Activated CD4-positive, CD25-positive, alpha-beta regulatory T cell (primary cell): ENCODE measurements around the gene HRH1.
"Not testable (repeated sequence)": the region's sequence is repeated elsewhere in the genome, so short reads cannot be mapped to it uniquely, and the experiment has no call there.

Source experiments
- DNase-seq, 4 experiments: peaks; one replicate each; lab custom pipeline; 2025; lab: John Stamatoyannopoulos, UW

HRH1 gene

DNA sequence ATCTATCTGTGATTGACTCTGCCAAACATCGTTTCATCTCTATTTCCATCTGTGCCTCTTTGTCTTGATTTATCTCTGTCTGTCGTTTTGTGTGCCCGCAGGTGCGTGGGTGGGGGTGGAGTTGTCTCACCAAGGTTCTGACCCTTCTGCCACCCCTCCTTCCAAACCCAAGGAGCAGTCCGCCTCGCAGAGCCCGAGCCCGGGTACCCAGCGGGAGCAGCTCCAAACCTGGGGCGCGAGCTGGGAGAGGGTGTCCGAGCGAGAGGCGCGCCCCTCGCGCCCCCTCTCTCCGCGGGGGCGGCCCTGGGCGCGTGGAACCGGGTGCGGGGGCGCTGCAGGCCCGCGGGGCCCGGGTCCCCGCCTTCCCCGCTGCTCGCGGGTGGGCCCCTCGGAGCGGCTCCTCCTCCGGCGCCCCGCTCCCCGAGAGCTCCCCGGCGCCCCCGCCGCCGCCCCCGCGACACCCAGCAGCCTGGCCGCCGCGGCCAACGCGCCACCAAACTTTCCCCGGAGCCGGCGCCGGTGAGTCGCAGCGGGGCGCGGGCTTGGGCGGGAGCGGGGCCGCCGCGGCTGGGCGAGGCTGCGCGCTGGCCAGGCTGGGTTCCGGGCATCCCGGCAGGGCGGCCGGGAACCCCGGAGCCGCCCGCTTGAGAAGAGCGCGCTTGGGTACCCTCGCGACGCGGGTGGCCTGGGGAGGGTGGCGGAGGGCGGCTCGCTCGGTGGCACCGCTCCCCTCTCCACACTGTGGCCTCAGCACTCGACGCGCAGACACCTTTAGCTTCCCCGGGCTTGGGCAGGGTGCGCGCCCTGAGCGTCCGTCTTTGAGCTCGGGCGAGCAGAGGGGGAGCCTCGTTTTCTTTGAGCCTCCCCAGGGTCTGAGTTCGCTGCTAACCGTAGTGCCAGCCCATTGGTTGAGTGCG lies at the start of gene HRH1:
Gene HRH1, plus strand, starts transcription at position 458 of the 917 bp plus-strand sequence. CDS start 104,545 bp downstream, outside the sequence.
- DNase-seq, result no peak

DNA sequence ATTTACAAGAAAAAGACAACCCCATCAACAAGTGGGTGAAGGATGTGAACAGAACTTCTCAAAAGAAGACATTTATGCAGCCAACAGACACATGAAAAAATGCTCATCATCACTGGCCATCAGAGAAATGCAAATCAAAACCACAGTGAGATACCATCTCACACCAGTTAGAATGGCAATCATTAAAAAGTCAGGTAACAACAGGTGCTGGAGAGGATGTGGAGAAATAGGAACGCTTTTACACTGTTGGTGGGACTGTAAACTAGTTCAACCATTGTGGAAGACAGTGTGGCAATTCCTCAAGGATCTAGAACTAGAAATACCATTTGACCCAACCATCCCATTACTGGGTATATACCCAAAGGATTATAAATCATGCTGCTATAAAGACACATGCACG lies 41.0 kb upstream of the HRH1 start:
- not testable (repeated sequence) for DNase-seq

DNA sequence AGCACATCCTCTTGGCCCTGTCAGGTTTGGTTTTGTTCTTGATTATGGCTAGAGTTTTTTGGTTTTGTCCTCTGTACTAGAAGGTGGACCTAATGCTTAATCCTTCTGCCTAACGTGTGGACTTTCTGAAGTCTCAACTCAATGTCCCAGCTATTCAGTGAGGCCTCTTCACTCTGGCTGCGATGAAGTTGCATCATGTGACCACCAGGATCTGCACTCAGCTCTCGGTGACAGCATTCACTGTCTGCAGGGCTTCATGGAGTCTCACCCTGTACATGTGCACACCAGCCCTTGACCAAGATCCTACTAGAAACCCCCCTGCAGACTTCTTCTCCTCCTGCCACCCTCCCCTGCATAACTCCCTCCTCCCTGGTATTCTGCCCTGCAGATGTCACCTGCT lies 38.7 kb upstream of the HRH1 start:
- no peak for DNase-seq

GRCh38 chr3:11116336-11117059 lies 37.8 kb upstream of the HRH1 start:
- no peak for DNase-seq

- no peak for DNase-seq
These were observed 36.7 kb upstream of the HRH1 start for GRCh38 chr3:11117591-11117990.

DNA sequence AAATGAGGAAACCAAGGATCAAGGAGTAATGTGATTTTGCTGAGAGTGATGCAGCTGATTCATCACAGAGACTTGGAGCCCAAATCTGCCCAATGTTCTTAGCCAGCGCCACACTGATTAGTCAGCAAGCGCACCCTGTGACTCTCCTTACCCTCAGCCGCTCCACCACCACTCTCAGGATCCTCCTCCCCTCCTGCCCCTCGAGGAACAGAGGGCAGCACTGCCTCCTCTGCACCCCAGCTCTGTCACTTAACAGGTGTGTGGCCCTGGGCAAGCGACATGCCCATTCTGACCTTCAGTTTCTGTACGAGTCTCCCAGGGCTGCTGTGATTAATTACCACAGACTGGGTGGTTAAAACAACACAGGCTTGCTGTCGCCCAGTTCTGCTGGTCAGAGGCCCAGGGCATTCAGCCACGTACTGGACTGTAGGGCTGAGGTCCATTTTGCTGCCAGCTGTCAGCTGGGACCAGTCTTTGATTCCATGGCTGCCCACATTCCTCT lies 36.1 kb upstream of the HRH1 start:
- no peak for DNase-seq

DNA sequence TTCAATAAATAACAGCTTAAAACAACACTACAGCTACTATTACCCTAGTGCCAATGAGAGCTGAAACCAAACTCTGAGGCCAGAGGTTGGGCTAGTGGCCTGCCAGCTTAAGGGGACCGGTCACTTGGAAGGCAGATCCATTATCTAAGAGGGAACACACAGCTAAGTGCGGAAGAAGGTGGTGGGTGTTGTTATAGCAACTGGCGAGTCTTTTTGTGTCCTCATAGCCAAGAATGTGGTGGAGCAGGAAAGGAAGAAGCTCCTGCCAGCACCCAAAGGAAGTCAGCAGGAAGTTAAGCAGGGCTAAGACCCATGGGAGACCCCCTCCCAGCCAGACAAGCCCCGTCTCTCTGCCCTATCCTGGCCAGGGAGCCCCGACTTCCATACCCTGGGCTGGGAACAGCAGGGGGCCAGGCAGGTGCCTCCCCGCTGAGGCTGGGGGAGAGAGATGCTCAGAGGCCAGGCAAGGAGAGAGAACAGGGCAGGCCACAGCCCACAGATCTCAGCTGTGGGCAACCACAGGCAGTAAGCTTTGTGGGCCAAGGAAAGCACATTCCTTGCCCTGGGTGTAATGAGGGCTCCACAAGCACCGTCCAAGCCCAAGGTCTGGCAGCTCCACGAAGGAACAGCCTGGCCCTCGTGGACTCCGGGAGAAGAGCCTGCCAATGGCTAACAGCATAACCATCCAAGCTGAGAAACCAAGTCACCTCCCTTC lies 34.0 kb upstream of the HRH1 start:
- DNase-seq, result no peak

GRCh38 chr3:11126653-11127052 lies 27.6 kb upstream of the HRH1 start:
- DNase-seq, result no peak

DNA sequence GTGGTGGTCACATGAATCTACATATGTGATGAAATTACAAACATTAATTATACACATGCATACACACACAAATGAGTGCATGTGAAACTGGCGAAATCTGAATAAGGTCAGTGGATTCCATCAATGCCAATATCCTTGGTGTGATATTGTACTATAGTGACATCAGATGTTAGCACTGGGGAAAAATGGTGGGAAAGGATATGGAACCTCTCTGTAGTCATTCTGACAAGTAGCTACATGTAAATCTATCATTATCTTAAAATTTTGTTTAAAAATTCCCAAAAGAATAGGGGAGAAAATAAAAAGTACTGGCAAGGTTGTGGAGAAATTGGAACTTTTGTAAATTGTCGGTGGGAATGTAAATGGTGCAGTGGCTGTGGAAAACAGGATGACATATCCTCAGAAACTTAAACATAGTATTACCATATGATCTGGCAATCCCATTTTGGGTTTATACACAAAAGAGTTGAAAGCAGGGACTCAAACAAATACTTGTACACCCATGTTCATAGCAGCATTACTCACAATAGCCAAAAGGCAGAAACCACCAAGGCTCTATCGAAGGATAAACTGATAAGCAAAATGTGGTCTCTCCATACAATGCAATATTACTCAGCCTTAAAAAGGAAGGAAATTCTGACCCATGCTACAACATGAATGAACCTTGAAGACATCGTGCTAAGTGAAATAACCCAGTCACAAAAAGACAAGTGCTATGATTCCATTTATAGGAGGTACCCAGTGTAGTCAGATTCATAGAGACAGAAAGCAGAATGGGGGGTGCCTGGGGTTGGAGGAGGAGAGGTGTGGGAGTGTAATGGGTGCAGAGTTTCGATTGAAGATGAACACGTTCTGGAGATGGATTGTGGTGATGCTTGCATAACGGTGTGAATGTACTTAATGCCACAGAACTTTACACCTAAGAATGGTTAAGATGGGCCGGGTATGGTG lies 25.3 kb upstream of the HRH1 start:
- no peak for DNase-seq

DNA sequence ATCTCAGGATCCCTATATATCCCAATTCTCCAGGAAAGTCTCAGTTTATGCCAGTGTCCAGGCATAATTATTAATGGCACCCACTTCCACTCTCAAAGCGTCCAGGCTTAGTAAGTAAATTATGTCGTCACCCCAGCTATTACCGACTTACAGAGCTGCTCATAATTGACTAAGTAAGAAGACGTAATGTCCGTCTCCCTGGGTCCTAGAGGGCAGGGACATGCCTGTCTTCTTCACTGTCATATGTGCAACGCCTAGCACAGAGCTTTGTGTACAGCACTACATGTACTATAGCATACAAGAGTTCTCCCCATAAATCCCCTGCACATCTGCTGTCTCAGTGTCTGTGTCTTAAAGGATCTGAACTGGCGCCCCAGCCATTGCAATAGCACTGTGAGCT lies 23.9 kb upstream of the HRH1 start:
- DNase-seq, result no peak

DNA sequence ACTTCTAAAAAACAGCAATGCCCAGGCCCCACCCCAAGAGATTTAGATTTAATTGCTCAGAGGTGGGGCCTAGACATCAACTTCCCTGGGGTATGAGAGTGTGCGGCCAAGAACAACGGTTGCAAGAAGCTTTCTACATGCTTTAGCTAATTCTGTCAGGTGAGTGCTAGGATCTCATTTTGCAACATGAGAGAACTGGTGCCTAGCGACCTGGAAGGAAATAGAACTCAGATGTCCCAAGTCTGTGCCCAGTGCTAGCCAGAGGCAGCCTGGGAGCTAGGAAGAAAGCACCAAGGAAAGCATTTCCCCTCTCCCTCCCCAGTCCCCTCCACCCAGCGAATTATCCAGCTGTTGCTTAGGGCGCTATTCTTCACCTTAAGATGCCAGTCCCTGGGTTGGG lies 22.9 kb upstream of the HRH1 start:
- DNase-seq, result no peak

GRCh38 chr3:11131886-11132285 lies 22.4 kb upstream of the HRH1 start:
- DNase-seq, result not testable (repeated sequence)

GRCh38 chr3:11132861-11133260 lies 21.4 kb upstream of the HRH1 start:
- no peak for DNase-seq

DNA sequence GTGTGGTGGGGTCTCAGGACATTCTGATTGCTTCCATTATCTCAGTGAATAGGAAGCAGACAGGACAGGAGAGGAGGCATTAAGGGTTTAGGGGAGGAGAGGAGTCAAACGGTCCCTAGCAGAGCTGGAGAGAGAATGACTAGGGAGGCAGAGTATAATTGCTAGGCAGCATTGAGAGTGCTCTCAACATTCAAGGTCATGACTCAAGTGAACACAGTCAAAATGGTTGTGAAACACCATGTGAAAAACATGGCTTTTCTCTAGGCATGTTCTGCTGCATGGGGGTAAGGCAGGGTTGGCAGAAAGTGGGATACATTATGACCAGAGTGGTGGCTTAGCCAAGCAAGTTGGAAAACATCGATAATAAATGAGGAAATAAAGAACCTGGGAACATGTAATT lies 19.5 kb upstream of the HRH1 start:
- no peak for DNase-seq

DNA sequence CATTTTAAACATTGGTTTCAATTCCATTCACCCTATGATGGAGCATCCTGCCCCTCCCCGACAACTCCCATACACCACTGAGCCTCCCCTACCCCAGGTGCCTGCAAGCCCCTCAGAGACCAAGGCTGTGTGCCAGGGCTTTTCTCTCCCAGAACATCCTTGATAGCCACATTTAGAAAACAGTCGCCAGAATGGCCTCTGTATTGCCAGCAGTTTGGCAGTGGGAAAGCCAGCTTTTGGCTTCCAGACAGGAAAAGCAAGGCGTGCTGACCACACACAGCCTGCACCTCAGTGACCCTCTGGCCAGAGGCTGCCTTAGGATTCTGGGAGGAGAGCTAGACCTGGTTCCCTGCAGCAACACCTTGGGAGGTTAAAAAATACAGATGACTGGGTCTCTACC lies 18.2 kb upstream of the HRH1 start:
- DNase-seq, result no peak

GRCh38 chr3:11136830-11137626 lies 17.3 kb upstream of the HRH1 start:
- DNase-seq, result no peak

GRCh38 chr3:11137627-11137959 lies 16.7 kb upstream of the HRH1 start:
- DNase-seq, result no peak

- DNase-seq, result no peak
These were observed 15.9 kb upstream of the HRH1 start for GRCh38 chr3:11138371-11138770.

GRCh38 chr3:11140030-11140712 lies 14.1 kb upstream of the HRH1 start:
- DNase-seq, result no peak

- DNase-seq, result no peak
These were observed 13.6 kb upstream of the HRH1 start for GRCh38 chr3:11140713-11141104.
